SU-DHL-6 (cell line): ENCODE results near the gene GPNMB.

Source experiments
- H2AFZ ChIP-seq: fragments of 200-600 bp; sonication (generic); 2 replicates; pipeline ENCODE4 v1.6.1; 2014; ENCODE audit warnings: low read depth, mild to moderate bottlenecking, moderate library complexity, mixed read lengths, antibody characterized with exemption, low read length; ENCODE audit not compliant: severe bottlenecking
- H3F3A ChIP-seq: fragments of 200-600 bp; shearing (Covaris generic); 2 replicates; pipeline ENCODE4 v1.6.0; 2016; ENCODE audit warnings: antibody characterized with exemption, mild to moderate bottlenecking; ENCODE audit not compliant: insufficient read depth
- H3K27ac ChIP-seq: fragments of 200-600 bp; sonication (generic); 2 replicates; pipeline ENCODE4 v1.5.1; 2016; ENCODE audit warnings: low read depth, mild to moderate bottlenecking, low read length, moderate library complexity, mixed read lengths
- H3K27me3 ChIP-seq: fragments of 200-600 bp; sonication (generic), shearing (Covaris generic); 2 replicates; pipeline ENCODE4 v1.6.0; 2014; ENCODE audit warnings: mild to moderate bottlenecking, low read length
- H3K36me3 ChIP-seq: fragments of 200-600 bp; sonication (generic); 2 replicates; pipeline ENCODE4 v1.6.1; 2014; ENCODE audit warnings: mild to moderate bottlenecking, low read length, mixed read lengths
- H3K4me2 ChIP-seq: fragments of 300-600, 200-600 bp; shearing (Covaris generic), sonication (generic); 2 replicates; pipeline ENCODE4 v1.6.0; 2014; ENCODE audit warnings: low read length, low read depth, mild to moderate bottlenecking; ENCODE audit not compliant: poor library complexity, severe bottlenecking
- H3K4me3 ChIP-seq: fragments of 200-600 bp; sonication (generic); 2 replicates; pipeline ENCODE4 v1.5.1; 2014; ENCODE audit warnings: antibody characterized with exemption, low read length, mild to moderate bottlenecking, mixed read lengths; ENCODE audit not compliant: insufficient read depth, poor library complexity, severe bottlenecking
- H3K79me2 ChIP-seq: fragments of 200-600 bp; sonication (generic); 2 replicates; pipeline ENCODE4 v1.6.1; 2014; ENCODE audit warnings: mild to moderate bottlenecking, low read length, moderate library complexity; ENCODE audit not compliant: insufficient read depth
- H3K9ac ChIP-seq: fragments of 200-600 bp; sonication (generic); 2 replicates; pipeline ENCODE4 v1.7.0; 2014; ENCODE audit warnings: mild to moderate bottlenecking, low read length
- H3K9me2 ChIP-seq: fragments of 200-600 bp; sonication (generic); replicated peaks from 2 replicates; pipeline ENCODE4 v1.6.1; 2014; ENCODE audit warnings: low read length; ENCODE audit not compliant: insufficient read depth
- H3K9me3 ChIP-seq: fragments of 200-600 bp; sonication (generic); 2 replicates; pipeline ENCODE4 v1.6.1; 2014; ENCODE audit warnings: low read length, mixed read lengths; ENCODE audit not compliant: insufficient read depth
- H4K20me1 ChIP-seq: fragments of 200-600 bp; sonication (generic); 2 replicates; pipeline ENCODE4 v1.6.1; 2014; ENCODE audit warnings: low read depth, mild to moderate bottlenecking, antibody characterized with exemption, low read length, moderate library complexity, mixed read lengths
- EZH2phosphoT487 ChIP-seq: fragments of 200-600 bp; sonication (generic), shearing (Covaris generic); conservative IDR thresholded peaks from 2 replicates; pipeline ENCODE4 v1.6.1; 2018; ENCODE audit warnings: mild to moderate bottlenecking, antibody characterized with exemption, low read length, moderate library complexity, mixed read lengths
- TF ChIP-seq, protein P1 (sequence below): fragments of 200-600 bp; sonication (generic); IDR thresholded peaks from one replicate; pipeline ENCODE4 v1.5.1; 2017; ENCODE audit warnings: antibody characterized with exemption, mild to moderate bottlenecking, low read length, moderate library complexity; ENCODE audit not compliant: insufficient read depth, poor library complexity, severe bottlenecking

GPNMB gene

DNA sequence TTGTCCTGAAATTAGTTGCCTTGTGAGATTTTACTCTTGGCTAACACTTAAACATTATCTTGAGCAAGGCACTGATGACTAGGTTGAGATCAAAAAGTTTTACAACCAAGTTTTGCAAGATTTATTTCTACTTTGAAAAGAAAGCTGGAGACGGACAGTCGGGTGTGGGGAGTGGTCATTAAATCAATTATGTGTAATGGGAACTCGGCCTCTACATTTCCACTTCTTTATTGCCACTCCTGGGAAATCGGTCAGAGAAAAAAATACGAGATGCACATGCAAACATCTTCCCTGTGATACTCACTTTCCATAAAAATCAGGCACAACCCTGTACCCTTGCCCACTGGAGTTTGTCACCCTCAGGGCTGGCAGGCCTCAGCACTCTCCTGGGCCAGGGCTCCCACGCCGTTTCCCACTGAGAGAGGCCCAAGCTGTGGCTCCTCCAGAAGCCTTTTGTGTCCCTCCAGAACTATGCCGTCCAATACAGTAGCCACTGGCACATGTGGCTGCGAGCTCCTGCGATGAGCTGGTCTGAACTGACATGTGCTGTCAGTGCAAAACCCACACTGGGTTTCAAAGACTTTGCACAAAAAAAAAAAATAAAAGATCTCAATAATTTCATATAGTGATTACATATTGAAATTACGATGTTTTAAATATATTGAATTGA is 7.5 kb upstream of the GPNMB start:
- Histone ChIP-seq H3K9me2 (no peaks in the 10 kb centered on the region), H2AFZ (no peak overlapping the region), H3K9me3 (no peaks in the 10 kb centered on the region), H3K4me3 (no peak overlapping the region), H3K36me3 (no peaks in the 10 kb centered on the region), H3K79me2 (no peaks in the 10 kb centered on the region), H3K9ac (no peak overlapping the region), H4K20me1 (no peaks in the 10 kb centered on the region), H3F3A (no peaks in the 10 kb centered on the region), H3K27me3 (no peaks in the 10 kb centered on the region), H3K27ac (no peak overlapping the region), H3K4me2 (no peak overlapping the region)
- TF ChIP-seq, protein P1, sequence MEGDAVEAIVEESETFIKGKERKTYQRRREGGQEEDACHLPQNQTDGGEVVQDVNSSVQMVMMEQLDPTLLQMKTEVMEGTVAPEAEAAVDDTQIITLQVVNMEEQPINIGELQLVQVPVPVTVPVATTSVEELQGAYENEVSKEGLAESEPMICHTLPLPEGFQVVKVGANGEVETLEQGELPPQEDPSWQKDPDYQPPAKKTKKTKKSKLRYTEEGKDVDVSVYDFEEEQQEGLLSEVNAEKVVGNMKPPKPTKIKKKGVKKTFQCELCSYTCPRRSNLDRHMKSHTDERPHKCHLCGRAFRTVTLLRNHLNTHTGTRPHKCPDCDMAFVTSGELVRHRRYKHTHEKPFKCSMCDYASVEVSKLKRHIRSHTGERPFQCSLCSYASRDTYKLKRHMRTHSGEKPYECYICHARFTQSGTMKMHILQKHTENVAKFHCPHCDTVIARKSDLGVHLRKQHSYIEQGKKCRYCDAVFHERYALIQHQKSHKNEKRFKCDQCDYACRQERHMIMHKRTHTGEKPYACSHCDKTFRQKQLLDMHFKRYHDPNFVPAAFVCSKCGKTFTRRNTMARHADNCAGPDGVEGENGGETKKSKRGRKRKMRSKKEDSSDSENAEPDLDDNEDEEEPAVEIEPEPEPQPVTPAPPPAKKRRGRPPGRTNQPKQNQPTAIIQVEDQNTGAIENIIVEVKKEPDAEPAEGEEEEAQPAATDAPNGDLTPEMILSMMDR = no peak
- TF ChIP-seq EZH2phosphoT487 = no peak

DNA sequence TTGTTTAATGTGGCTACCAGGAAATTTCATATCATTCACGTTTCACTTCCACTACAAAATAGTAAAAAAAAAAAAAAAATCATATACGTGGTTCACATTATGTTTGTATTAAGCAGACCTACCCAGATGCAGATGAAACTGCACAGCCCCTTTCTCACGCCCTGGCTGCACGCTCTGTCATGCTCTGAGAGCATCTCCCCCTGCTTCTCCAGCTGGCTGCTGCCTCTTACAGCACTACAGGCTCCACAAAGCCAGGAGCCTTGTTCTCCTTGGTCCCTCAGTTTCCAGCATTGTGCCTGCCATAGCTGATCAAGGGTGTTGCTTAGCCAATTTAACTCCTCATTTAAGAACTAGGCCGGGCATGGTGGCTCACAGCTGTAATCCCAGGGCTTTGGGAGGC is 6.9 kb upstream of the GPNMB start:
- H3K9ac ChIP-seq = no peak overlapping the region
- H3K79me2 ChIP-seq = no peaks in the 10 kb centered on the region
- TF ChIP-seq, protein P1 = no peak
- no peak for TF ChIP-seq EZH2phosphoT487
- no peak overlapping the region for H3K27ac ChIP-seq
- H3K4me3 ChIP-seq = no peak overlapping the region
- no peaks in the 10 kb centered on the region for H3K36me3 ChIP-seq
- H3F3A ChIP-seq = no peaks in the 10 kb centered on the region
- no peak overlapping the region for H3K4me2 ChIP-seq
- no peaks in the 10 kb centered on the region for H3K9me3 ChIP-seq
- H4K20me1 ChIP-seq = no peaks in the 10 kb centered on the region
- no peak overlapping the region for H2AFZ ChIP-seq
- no peaks in the 10 kb centered on the region for H3K9me2 ChIP-seq
- H3K27me3 ChIP-seq = no peaks in the 10 kb centered on the region

DNA sequence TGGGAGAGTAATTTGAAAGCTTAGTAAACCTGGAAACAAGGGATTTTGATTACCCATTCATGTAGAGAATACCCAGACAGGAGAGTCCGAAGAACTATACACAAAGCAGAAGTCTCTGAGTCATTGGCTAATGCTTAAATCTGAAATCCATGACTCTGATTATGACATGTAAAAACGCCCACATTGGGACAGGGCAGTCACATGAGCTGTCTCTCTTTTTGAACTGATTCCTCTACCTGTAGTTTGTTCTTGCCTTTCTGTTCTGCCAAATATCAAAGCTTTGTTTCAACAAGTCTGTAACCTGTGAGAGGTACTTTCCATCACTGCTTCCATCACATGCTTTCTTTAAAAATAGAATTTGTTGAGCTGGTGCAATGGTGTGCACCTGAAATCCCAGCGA is 4.3 kb upstream of the GPNMB start:
- Histone ChIP-seq H2AFZ (no peak overlapping the region), H3K4me3 (no peak overlapping the region), H3K9me2 (no peaks in the 10 kb centered on the region), H3F3A (no peaks in the 10 kb centered on the region), H3K4me2 (no peak overlapping the region), H3K9me3 (no peaks in the 10 kb centered on the region), H3K79me2 (no peaks in the 10 kb centered on the region), H4K20me1 (no peaks in the 10 kb centered on the region), H3K27ac (no peak overlapping the region), H3K27me3 (no peaks in the 10 kb centered on the region), H3K36me3 (no peaks in the 10 kb centered on the region), H3K9ac (no peak overlapping the region)
- no peak for TF ChIP-seq EZH2phosphoT487
- TF ChIP-seq, protein P1 = no peak
